Hematopoietic multipotent progenitor cell treated with erythropoietin and hydrocortisone succinate and interleukin-3 and kit ligand, for 17 days (in vitro differentiated cells): ENCODE results near the gene SV2C.
"Not testable (repeated sequence)": the region's sequence is repeated elsewhere in the genome, so short reads cannot be mapped to it uniquely, and the experiment has no call there.

Experiments used
- DNase-seq: peaks from one replicate; pipeline ENCODE4 v3.0.0-alpha.2; 2015; ENCODE audit warnings: low spot score

The SV2C gene

DNA sequence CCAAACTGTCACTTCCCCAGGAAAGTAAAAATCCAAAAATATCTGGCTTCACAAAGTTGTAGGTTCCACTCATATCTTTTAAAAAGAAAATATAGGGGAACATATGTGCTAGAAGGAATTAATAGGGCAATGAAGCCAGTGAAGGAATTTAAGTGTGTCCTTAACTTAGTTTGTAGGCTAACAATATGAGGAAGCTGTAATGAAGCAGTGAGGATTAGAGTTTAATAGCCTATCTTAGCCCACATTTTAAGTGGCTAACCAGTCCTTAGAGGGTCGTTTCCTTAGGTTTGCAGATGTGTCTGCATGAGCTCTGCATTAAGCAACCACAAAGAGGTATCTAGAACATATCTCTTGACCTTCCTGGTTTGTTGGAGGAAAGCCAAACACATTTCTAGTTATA, 218.7 kb downstream of the SV2C start:
- not testable (repeated sequence) for DNase-seq

- DNase-seq: not testable (repeated sequence)
Measured at GRCh38 chr5:76302661-76303060, 219.5 kb downstream of the SV2C start.

DNA sequence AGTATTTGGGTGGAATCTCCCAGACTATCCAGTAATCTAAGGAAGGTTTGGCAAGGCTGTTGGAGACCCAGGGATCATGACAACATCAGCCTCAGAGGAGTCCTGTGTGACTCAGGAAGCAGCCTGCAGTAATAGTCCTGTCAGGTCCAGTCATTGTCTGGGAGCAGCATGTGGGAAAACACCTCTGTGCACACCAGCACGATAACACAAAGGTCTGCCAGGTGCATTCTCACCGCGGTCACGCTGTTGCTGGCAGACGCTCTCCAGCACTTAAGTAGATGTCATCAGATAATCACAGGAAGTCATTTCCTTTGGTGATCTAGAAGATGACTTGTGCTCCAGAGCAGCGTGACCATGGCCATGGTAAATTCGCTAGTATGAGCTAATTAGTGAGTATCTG, 220.7 kb downstream of the SV2C start:
- DNase-seq: no peak

DNA sequence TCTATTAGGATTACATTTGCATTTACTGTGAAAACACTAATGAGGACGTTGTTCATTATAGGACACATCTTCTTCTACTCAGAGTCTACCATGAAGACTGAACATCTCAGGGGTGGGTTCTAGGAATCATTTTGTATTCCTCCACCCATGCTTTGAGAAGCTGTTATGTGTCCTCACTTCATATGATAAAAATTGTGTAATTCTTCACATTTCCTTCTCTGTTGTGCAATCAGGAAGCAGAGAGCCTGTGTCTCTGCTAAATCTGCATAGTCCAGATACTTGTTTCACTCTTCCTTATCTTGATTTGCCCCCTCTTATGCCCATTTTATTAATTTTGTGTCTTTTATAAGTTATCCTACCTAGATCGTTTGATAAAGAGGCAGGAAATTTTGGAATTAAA, 222.1 kb downstream of the SV2C start:
- no peak for DNase-seq

DNA sequence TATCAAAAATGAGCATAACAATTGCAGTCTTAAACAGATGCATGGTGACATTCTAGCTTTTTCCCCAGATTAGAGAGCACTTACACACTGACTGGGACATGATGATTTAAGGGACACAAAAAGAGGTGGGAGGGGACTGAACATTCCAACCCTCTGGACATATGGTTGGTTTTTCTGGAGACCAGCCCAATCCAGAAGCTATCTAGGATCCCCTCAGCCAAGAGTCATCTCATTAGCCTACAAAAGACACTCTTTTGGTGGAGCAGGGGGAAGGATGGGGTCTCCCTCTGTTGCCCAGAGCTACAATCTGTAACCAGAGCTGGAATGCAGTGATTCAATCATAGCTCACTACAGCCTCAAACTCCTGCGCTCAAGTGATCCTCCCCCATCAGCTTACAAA, 222.6 kb downstream of the SV2C start:
- no peak for DNase-seq

DNA sequence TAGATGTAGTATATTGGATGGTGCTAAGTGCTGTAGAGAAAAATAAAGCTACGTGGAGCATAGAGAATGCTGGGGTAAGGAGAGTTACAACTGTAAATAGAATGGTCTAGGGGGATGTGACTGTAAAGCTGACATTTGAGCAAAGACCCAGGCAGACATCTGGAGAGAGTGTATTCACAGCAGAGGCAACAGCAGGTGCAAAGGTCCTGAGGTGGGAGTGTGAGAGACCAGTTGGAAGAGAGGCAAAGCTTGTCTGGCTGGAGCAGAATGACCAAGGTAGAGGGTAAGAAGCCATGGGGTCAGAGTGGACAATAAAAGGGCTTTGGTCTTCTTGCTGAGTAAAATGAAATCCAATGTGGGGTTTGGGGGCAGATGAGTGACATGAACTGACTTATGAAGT, 227.0 kb downstream of the SV2C start:
- no peak for DNase-seq

GRCh38 chr5:76312783-76313182, 229.6 kb downstream of the SV2C start:
- no peak for DNase-seq

DNA sequence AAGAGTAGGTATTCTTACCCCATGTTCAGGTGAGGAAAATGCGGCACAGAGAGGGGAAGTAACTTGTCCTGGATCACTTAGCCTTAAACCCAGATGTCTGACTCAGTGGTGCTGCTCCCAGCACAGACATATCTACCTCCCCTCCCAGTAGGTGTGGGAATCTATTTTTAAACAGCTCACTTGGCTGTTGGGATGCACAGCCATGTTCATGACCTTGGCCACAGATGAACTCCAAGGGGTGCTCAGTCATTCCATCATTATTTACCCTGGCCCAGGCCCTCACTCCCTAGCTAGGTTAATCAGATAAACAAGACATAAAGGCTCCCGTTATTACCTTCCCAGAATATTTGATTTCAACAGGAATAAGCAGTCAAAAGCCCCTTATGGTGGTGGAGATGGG, 231.5 kb downstream of the SV2C start:
- DNase-seq: no peak

DNA sequence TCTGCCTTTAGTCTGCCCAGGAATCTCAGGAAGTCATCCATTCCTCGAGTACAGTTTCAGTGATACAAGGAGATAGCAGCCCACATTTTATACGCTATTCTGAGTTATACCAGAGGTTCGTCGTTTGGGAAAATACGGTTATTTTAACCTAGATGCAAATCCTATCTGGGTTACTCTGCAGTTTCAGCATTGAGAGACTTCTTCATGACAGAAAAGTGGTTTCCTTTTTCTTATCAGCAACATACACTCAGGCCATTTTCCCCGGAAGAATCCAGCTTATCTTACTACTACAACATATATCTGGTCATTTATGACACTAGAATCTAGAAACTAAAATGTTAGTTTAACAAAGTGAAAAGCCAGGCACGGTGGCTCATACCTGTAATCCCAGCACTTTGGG, 236.5 kb downstream of the SV2C start:
- DNase-seq: peak; percentile 31

GRCh38 chr5:76323494-76323893, 240.3 kb downstream of the SV2C start:
- DNase-seq: not testable (repeated sequence)

- no peak for DNase-seq
Measured at GRCh38 chr5:76325326-76325725, 242.1 kb downstream of the SV2C start.

DNA sequence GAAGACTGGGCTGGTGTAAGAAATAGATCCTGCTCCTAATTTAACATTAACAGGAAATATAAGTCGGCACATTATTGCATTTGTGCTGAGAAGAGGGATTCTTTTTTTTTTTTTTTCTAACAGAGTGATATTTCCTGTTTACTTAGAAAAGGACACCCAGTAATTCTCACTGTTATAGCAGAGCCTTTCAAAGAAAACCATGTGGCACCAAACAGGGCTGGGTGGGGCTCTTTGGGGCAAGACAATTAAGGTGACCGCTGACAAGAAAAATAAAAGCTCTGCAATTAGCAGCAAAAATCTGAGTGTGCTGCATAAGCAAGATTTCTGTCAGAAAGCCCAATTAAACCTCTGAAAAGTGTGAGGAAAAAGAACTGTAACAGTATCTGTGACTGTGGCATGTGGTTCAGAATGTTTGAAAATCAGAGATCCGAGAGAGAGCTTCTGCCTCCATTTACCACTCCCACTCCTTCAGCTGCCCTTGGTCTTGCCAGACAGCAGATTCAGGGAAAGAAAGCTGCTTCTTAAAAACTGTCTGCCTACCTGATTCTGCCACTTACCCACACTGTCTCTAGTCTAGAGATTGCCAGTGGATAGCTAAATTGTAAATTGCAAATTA, 242.8 kb downstream of the SV2C start:
- no peak for DNase-seq

GRCh38 chr5:76326577-76327302, 243.6 kb downstream of the SV2C start:
- no peak for DNase-seq

GRCh38 chr5:76329346-76329745, 246.2 kb downstream of the SV2C start:
- DNase-seq: no peak

- DNase-seq: no peak
Measured at GRCh38 chr5:76331126-76331525, 247.9 kb downstream of the SV2C start.

- DNase-seq: no peak
Measured at GRCh38 chr5:76332102-76332501, 248.9 kb downstream of the SV2C start.

DNA sequence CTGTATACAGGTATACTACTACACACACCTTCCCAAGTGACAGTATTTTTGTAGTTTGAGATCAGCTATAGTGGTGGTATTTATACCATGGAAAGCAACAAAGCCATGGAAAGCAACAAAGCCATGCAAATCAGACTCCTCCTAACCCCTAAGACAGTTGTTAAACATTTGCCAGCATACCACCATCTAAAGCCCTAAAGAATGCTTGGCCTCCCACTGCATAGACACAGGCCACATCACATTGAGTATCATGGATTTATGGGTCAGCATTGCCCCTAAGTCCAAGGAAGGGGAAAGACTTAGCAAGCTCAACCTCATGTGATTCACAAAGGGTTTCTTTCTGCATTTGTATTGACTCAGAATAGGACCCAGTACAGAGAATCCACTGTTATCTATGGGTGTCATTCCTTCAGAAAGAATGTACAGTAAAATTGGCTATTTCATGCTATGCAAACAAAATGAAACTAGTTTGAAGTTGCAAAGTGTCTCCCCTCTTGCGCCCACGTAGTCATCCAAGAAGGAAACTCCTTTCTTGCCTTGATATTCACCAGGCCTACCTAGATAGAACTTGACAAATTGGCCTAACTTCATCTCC, 249.5 kb downstream of the SV2C start:
- no peak for DNase-seq

DNA sequence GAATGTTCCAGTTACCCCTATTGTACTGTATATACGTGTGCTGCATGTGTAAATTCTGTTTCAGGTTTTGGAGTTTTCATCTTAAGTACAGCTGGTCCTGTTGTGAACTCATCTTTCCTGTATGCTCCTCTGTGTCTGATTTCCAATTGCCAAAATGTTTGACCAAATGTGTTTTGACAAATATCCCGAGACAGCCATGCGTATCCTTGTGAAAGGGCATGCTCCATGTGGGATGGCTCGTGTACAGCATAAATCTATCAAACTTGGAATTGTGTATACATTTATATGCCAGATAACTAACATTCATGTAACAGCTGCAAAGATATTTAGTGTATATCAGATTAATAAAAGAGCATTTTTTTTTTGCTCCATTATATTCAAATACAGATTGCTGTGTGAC, 250.4 kb downstream of the SV2C start:
- DNase-seq: no peak

GRCh38 chr5:76334574-76334973, 251.4 kb downstream of the SV2C start:
- DNase-seq: no peak

GRCh38 chr5:76335451-76335850, 252.3 kb downstream of the SV2C start:
- not testable (repeated sequence) for DNase-seq

DNA sequence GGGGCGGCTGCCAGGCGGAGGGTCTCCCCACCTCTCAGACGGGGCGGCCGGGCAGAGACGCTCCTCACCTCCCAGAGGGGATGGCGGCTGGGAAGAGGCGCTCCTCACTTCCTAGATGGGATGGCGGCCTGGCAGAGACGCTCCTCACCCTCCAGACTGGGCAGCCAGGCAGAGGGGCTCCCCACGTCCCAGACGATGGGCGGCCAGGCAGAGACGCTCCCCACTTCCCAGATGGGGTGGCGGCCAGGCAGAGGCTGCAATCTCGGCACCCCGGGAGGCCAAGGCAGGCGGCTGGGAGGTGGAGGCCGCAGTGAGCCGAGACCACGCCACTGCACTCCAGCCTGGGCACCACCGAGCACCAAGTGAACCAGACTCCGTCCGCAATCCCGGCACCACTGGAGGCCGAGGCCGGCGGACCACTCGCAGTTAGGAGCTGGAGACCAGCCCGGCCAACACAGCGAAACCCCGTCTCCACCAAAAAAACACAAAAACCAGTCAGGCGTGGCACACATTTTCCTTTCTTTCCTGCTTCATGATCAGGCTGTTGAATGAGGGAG, 253.1 kb downstream of the SV2C start:
- not testable (repeated sequence) for DNase-seq

DNA sequence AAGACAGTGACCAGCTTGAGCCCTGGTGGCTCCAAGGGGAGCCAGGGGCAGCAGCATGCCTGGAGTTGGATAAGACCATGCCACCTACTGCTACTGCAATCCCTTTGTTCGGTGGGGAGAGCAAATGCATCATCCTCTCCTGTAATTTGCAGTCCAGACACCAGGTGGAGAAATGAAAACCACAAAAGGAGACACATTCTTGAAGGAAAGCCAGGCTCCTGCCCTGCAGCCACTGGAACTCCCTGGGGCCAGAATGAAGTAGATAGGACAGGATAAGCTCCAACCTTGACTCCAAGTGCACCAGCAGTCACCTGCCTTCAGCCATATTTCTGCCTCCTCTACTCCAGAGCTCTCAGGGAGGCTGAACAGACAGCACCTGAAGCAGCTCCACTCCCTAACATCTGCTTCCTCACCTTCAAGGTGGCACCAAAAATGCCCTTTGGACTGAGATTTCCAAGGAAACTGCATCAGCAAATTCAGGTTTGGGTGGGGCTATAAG, 254.8 kb downstream of the SV2C start:
- DNase-seq: peak; percentile 80

- no peak for DNase-seq
Measured at GRCh38 chr5:76339919-76340318, 256.7 kb downstream of the SV2C start.
